Fibroblast of skin of back (primary cell): ENCODE data around the gene RNLS.

Experiments used
- DNase-seq: peaks from one replicate; pipeline ENCODE4 v3.0.0-alpha.2; 2013

RNLS gene

GRCh38 chr10:88474884-88475844 is 108.0 kb downstream of the RNLS start:
- no peak for DNase-seq

DNA sequence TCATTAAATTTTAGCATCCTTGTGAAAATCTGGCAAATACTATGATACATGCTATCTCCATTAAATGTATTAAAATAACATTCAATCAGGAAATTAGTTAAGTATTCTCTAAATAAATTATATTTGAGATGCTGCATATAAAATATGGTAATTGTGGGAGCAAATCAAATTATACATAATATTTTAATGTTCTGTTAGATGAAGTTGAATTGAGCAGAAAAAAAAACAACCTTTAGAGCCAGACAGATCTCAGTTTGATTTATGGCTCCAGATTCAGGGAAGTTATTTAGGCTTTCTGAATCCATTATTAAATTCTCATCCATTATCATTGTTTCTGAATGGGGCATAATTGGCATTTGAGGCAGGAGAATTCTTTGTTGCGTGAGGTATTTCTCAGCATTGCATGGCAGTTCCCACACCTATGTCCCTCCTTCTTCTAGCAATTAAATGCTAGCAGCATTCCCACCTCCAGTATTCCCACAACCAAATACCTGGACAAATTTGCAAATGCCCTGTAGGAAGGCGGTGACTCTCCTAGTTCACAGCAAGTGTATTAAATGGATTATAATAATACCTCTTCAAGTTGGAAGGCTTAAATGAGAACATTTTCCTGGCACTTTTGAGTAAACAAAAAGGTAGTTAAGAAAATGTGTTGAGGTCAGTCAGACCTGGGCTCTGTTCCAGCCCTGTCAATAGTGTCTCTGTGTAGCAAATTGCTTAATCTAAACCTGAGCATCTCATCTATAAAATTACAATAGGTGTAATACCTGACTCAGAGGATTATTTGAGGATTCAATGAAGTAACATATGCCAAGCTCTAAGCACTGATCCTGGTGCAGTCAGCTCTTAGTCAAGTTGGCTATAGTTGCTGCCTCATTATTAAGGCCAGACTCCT is 108.9 kb downstream of the RNLS start:
- no peak for DNase-seq

DNA sequence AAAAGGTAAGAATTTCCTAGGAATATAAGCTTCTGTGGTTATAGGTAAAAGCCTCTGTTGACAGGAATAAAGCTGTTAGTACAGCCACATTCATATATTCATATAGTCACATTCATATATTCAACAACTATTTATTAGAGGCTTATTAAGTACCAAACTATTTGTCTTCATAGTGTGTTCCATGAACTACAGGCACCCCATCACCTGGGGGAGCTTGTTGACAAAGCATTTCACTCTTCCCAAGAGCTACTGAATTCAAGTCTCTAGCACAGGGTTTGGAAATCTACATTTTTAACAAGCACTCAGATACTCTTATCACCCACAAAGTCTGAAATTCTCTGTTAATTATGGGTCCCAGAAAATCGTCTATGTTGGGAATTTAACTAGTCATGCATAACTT is 110.6 kb downstream of the RNLS start:
- no peak for DNase-seq

GRCh38 chr10:88471899-88472298 is 111.2 kb downstream of the RNLS start:
- no peak for DNase-seq

DNA sequence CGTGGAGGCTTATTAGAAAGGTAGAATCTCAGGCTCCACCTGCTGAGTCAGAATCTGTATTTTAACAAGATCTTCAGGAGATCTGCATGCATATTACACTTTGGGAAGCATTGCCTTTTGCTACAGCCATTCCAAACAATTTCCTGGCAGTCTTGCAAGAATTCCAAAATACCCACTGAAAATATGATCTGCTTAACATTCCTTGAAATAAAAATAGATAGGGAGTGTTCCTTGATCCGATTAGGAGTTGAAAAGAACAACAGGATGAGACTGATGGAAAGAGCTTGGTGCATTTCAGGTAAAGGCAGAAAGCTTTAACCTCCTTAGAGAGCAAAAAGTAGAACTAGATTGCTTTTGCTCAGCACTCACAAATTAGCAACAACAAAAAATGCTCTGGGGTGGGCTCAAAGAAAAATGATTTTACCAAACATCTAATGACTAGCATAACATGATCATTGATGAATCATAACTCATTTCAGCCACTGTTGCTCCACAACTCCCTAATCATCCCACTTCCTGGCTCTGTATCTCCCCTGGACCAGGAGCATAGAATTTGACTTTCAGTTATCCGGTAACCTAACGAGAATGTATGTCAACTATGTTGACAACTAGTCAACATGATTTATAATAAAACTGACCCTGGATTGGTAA is 115.2 kb downstream of the RNLS start:
- peak; percentile 31 for DNase-seq

GRCh38 chr10:88466786-88467185 is 116.3 kb downstream of the RNLS start:
- no peak for DNase-seq

GRCh38 chr10:88465765-88466164 is 117.4 kb downstream of the RNLS start:
- no peak for DNase-seq

DNA sequence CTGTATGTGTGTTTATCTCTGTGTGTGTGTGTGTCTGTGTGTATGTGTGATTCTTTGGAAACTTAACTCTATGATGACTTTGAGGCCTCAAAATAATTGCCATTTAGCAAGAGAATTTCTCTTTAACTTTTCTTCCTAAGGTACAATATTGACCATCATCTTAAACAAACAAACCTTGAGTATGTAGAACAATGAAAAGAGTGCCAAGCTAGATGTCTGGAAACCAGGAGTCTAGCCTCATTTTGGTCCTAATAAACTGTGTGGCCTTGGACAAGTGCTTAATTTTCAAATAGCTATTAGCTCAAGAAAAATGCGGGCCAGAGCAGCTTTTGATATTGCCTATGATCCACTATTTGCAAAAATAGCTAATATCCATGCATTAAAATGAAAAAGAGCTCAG is 119.3 kb downstream of the RNLS start:
- DNase-seq, result no peak

- DNase-seq, result no peak
These were observed 121.7 kb downstream of the RNLS start for GRCh38 chr10:88461426-88461825.

DNA sequence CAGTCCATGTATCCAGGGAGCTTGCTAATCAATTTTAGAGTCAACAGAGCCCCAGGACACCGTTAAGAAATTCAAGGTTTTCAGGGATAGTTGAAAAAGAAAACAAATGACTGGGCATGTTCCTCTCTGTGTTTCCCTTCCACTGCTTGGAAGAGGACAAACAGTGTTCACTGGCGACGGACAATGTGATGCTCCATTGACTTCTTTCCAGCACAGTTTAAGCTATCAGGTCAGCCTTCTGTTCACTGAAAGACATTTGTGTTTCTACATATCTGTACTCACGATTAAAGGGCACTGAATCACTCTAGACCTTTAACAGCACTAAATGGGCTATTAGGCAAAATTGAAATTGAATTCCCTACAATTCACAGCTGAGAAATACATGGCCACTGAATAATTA is 123.6 kb downstream of the RNLS start:
- DNase-seq, result no peak

- DNase-seq, result no peak
These were observed 124.9 kb downstream of the RNLS start for GRCh38 chr10:88458209-88458608.

DNA sequence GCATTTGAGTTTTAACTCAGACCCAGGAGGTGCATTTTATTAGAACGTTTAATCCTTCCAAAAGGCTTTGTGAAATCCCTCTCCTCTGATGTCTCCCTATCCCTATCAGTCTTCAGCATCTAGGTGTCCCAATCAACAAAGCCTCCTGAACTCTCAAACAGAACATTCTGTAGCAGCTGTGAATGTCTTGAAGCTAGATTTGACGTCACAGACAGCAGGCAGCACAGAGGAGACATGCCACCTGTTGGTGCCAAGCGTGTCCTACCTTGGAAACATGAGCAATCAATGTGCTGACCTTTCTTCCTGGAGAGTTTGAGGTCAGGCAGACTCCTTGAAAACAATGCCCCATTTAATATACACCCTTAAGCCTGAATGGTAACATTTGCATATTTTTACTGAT is 125.5 kb downstream of the RNLS start:
- DNase-seq, result no peak

DNA sequence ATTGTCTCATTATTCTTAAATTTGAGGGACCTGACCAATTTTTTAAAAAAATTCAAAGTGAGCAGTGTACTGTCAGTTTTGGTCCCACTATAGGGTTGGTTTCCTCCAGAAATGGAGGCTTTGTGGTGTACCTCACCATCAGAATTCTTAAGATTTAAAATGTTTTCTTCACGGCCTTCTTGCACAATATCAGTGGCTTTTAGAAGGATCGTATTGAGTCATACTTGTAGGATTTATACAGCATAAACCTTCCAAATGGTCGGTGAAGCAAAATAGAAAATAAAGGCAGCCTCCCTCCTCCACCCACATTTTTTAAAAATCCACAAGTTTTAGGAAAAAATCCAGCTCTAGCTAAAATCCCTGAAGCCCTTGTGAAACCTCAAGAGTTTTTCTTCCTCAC is 126.4 kb downstream of the RNLS start:
- DNase-seq, result no peak

DNA sequence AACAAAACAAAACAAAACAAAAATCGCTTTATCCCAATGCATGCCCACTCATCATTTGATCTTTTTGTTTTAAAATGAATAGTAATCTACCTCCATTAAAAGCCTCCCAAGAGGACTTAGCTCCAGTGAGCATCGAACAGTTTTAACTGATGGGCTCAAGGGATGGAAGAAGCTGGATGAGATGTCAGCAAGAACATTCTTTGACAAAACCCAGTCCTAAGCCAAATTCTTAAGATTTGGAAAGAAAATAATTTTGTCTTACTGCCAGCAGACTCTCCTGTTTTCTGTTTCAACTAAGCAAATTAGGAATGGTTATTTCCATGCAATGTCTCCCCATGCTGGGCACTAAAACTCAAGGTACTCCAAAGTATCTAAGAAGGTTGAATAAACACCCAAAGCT is 127.3 kb downstream of the RNLS start:
- no peak for DNase-seq

DNA sequence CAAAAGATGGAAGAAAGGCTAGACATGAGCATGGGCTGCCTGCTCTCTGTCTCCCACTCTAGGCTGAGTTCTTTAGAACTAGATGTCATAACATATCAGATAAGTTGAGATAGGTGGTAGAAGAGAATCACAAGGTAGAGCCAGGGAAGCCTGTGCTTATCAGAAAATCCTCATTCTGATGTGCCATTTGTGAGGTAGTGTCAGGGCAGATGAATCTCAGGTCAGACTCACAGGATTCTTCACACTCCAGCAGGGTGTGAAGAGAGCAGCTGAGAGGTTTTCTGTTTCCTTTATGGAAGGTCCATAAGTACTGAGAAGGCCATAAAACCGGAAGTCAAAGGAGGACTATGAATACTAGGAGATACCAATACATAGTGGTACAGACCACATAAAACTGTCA is 132.9 kb downstream of the RNLS start:
- no peak for DNase-seq

GRCh38 chr10:88442716-88443115 is 140.4 kb downstream of the RNLS start:
- DNase-seq, result no peak

GRCh38 chr10:88440541-88440940 is 142.6 kb downstream of the RNLS start:
- no peak for DNase-seq

GRCh38 chr10:88439932-88440331 is 143.2 kb downstream of the RNLS start:
- no peak for DNase-seq

- peak; percentile 22 for DNase-seq
These were observed 145.7 kb downstream of the RNLS start for GRCh38 chr10:88437411-88437810.

GRCh38 chr10:88433565-88434186 is 149.4 kb downstream of the RNLS start:
- no peak for DNase-seq

- DNase-seq, result no peak
These were observed 152.0 kb downstream of the RNLS start for GRCh38 chr10:88431103-88431502.

- no peak for DNase-seq
These were observed 154.1 kb downstream of the RNLS start for GRCh38 chr10:88428976-88429375.

GRCh38 chr10:88428442-88428841 is 154.7 kb downstream of the RNLS start:
- peak; percentile 57 for DNase-seq
